ENCODE results near the gene THADA. TPM values are rescaled to one million over a fixed set of nuclear protein-coding genes. Genes with fewer than 3 reads are reported as not detected.

THADA gene
- polyA plus RNA-seq, 1 donor = 13.2 TPM

DNA sequence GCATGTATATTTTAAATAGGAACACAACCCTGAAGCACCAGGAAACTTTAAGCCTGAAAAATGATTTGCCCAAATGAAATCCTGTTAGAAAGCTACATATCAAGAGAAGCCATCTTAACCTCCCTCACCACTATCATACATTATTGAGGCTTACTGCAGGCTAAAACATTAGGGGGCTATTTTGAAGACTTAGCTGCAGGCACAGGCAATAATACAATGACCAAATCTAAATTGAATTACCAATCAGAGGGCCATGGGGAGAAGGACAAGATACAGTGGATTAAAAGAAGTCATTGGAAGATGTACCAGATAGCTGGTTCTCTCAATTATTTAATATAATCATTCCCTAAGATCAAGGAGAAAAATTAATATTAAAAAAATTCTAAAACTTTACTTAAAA is 73.7 kb downstream of the THADA start:
- Histone ChIP-seq H3K4me1 (ENCODE audit: control insufficient read depth, insufficient read depth, low read length) (peaks cover 2% of the 10 kb centered on the region), H3K27ac (ENCODE audit: low read length) (no peak overlapping the region), H3K27me3 (ENCODE audit: control insufficient read depth, insufficient read depth, low read length) (no peaks in the 10 kb centered on the region), H3K36me3 (ENCODE audit: control insufficient read depth, insufficient read depth, low read length) (no peaks in the 10 kb centered on the region), H3K9me3 (ENCODE audit: control insufficient read depth, low read depth, low read length) (no peaks in the 10 kb centered on the region), H3K4me3 (ENCODE audit: low read length) (no peak overlapping the region)
- no peak for DNase-seq

DNA sequence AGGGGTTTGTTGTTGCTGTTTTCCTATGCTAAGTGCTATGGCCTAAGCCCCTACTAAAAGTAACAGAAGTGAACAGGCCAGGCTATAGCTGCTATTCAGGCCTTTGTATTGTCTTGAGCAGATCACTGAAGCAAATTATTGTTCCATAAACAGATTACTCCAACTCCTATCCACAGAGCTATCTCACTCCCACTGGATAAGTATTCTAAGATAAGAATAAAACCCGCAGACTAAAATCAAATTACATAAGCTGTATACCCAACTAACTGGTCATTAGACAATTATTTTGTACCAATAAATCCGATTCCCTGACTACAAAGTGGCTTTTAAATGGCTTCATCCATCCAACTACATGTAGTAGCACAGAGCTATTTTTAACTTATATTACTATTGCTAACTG is 74.3 kb downstream of the THADA start:
- H3K36me3 ChIP-seq (ENCODE audit: control insufficient read depth, insufficient read depth, low read length) = no peaks in the 10 kb centered on the region
- no peaks in the 10 kb centered on the region for H3K9me3 ChIP-seq (ENCODE audit: control insufficient read depth, low read depth, low read length)
- no peaks in the 10 kb centered on the region for H3K27me3 ChIP-seq (ENCODE audit: control insufficient read depth, insufficient read depth, low read length)
- no peak for DNase-seq
- H3K4me1 ChIP-seq (ENCODE audit: control insufficient read depth, insufficient read depth, low read length) = peaks cover 2% of the 10 kb centered on the region
- H3K4me3 ChIP-seq (ENCODE audit: low read length) = no peak overlapping the region
- H3K27ac ChIP-seq (ENCODE audit: low read length) = no peak overlapping the region
- no CpG with 5 or more reads among the region's 2 CpGs for WGBS (ENCODE audit: insufficient coverage, low lambda C conversion rate)

DNA sequence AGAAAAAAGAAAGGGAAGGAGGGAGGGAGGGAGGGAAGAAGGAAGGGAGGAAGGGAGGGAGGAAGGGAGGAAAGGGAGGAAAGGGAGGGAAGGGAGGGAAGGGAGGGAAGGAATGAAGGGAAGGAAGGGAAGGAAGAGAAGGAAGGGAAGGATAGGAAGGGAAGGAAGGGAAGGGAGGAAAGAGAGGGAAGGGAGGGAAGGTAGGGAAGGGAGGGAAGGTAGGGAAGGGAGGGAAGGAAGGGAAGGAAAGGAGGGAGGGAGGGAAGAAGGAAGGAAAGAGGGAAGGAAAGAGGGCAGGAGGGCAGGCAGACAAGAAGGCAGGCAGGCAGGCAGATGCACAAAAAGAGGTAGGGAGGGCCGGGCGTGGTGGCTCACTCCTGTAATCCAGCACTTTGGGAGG is 74.9 kb downstream of the THADA start:
- no peaks in the 10 kb centered on the region for H3K9me3 ChIP-seq (ENCODE audit: control insufficient read depth, low read depth, low read length)
- no peak overlapping the region for H3K27ac ChIP-seq (ENCODE audit: low read length)
- no peaks in the 10 kb centered on the region for H3K27me3 ChIP-seq (ENCODE audit: control insufficient read depth, insufficient read depth, low read length)
- DNase-seq = no peak
- no peak overlapping the region for H3K4me3 ChIP-seq (ENCODE audit: low read length)
- WGBS (ENCODE audit: insufficient coverage, low lambda C conversion rate) = no CpG with 5 or more reads among the region's 2 CpGs
- H3K36me3 ChIP-seq (ENCODE audit: control insufficient read depth, insufficient read depth, low read length) = no peaks in the 10 kb centered on the region
- peaks cover 2% of the 10 kb centered on the region for H3K4me1 ChIP-seq (ENCODE audit: control insufficient read depth, insufficient read depth, low read length)

- Histone ChIP-seq H3K4me1 (ENCODE audit: control insufficient read depth, insufficient read depth, low read length) (peaks cover 2% of the 10 kb centered on the region), H3K4me3 (ENCODE audit: low read length) (no peak overlapping the region), H3K27me3 (ENCODE audit: control insufficient read depth, insufficient read depth, low read length) (no peaks in the 10 kb centered on the region), H3K36me3 (ENCODE audit: control insufficient read depth, insufficient read depth, low read length) (no peaks in the 10 kb centered on the region), H3K9me3 (ENCODE audit: control insufficient read depth, low read depth, low read length) (no peaks in the 10 kb centered on the region), H3K27ac (ENCODE audit: low read length) (peak overlapping the region; percentile 14)
- no CpG with 5 or more reads among the region's 2 CpGs for WGBS (ENCODE audit: insufficient coverage, low lambda C conversion rate)
- peak in 1 of 2 donors; percentile 8 for DNase-seq
Measured at GRCh38 chr2:43519643-43520221, 76.1 kb downstream of the THADA start.

GRCh38 chr2:43518718-43519117 is 77.1 kb downstream of the THADA start:
- no CpG with 5 or more reads among the region's 2 CpGs for WGBS (ENCODE audit: insufficient coverage, low lambda C conversion rate)
- DNase-seq = no peak
- no peaks in the 10 kb centered on the region for H3K36me3 ChIP-seq (ENCODE audit: control insufficient read depth, insufficient read depth, low read length)
- H3K4me3 ChIP-seq (ENCODE audit: low read length) = no peak overlapping the region
- H3K27ac ChIP-seq (ENCODE audit: low read length) = no peak overlapping the region
- H3K9me3 ChIP-seq (ENCODE audit: control insufficient read depth, low read depth, low read length) = no peaks in the 10 kb centered on the region
- H3K27me3 ChIP-seq (ENCODE audit: control insufficient read depth, insufficient read depth, low read length) = no peaks in the 10 kb centered on the region
- peaks cover 2% of the 10 kb centered on the region for H3K4me1 ChIP-seq (ENCODE audit: control insufficient read depth, insufficient read depth, low read length)

GRCh38 chr2:43518181-43518580 is 77.7 kb downstream of the THADA start:
- Histone ChIP-seq H3K4me3 (ENCODE audit: low read length) (no peak overlapping the region), H3K36me3 (ENCODE audit: control insufficient read depth, insufficient read depth, low read length) (no peaks in the 10 kb centered on the region), H3K27me3 (ENCODE audit: control insufficient read depth, insufficient read depth, low read length) (no peaks in the 10 kb centered on the region), H3K9me3 (ENCODE audit: control insufficient read depth, low read depth, low read length) (no peaks in the 10 kb centered on the region), H3K27ac (ENCODE audit: low read length) (peak overlapping the region; percentile 10), H3K4me1 (ENCODE audit: control insufficient read depth, insufficient read depth, low read length) (peaks cover 2% of the 10 kb centered on the region)
- no CpG with 5 or more reads among the region's 1 CpG for WGBS (ENCODE audit: insufficient coverage, low lambda C conversion rate)
- no peak for DNase-seq

GRCh38 chr2:43515807-43516497 is 79.9 kb downstream of the THADA start:
- Histone ChIP-seq H3K4me1 (ENCODE audit: control insufficient read depth, insufficient read depth, low read length) (peaks cover 2% of the 10 kb centered on the region), H3K36me3 (ENCODE audit: control insufficient read depth, insufficient read depth, low read length) (peaks cover 2% of the 10 kb centered on the region), H3K27ac (ENCODE audit: low read length) (no peak overlapping the region), H3K27me3 (ENCODE audit: control insufficient read depth, insufficient read depth, low read length) (no peaks in the 10 kb centered on the region), H3K4me3 (ENCODE audit: low read length) (no peak overlapping the region), H3K9me3 (ENCODE audit: control insufficient read depth, low read depth, low read length) (no peaks in the 10 kb centered on the region)
- no peak for DNase-seq
- WGBS (ENCODE audit: insufficient coverage, low lambda C conversion rate) = 76% methylated on average over 3 of the region's 5 CpGs

- Histone ChIP-seq H3K4me1 (ENCODE audit: control insufficient read depth, insufficient read depth, low read length) (peaks cover 2% of the 10 kb centered on the region), H3K27me3 (ENCODE audit: control insufficient read depth, insufficient read depth, low read length) (no peaks in the 10 kb centered on the region), H3K36me3 (ENCODE audit: control insufficient read depth, insufficient read depth, low read length) (peaks cover 2% of the 10 kb centered on the region), H3K4me3 (ENCODE audit: low read length) (no peak overlapping the region), H3K27ac (ENCODE audit: low read length) (no peak overlapping the region), H3K9me3 (ENCODE audit: control insufficient read depth, low read depth, low read length) (no peaks in the 10 kb centered on the region)
- 100% methylated on average over 3 of the region's 3 CpGs for WGBS (ENCODE audit: insufficient coverage, low lambda C conversion rate)
- DNase-seq = no peak
Measured at GRCh38 chr2:43515248-43515647, 80.6 kb downstream of the THADA start.

DNA sequence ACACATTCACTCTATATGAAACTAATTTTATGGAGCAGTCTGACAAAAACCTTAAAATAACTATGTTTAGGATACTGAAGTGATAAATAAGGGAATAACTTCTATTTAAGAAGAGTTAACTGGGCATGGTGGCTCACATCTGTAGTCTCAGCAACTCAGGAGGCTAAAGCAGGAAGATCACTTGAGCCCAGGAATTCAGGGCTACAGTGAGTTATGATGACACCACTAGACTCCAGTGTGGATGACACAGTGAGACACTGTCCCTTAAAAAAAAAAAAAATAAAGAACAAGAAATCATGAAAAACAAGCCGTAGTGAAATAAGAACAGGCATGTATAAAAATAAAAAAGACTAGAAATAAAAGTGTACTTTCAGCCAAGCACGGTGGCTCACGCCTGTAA is 82.0 kb downstream of the THADA start:
- Histone ChIP-seq H3K27ac (ENCODE audit: low read length) (no peak overlapping the region), H3K4me3 (ENCODE audit: low read length) (no peak overlapping the region), H3K4me1 (ENCODE audit: control insufficient read depth, insufficient read depth, low read length) (no peaks in the 10 kb centered on the region), H3K27me3 (ENCODE audit: control insufficient read depth, insufficient read depth, low read length) (no peaks in the 10 kb centered on the region), H3K9me3 (ENCODE audit: control insufficient read depth, low read depth, low read length) (no peaks in the 10 kb centered on the region), H3K36me3 (ENCODE audit: control insufficient read depth, insufficient read depth, low read length) (peaks cover 2% of the 10 kb centered on the region)
- DNase-seq = no peak
- WGBS (ENCODE audit: insufficient coverage, low lambda C conversion rate) = 100% methylated on average over 1 of the region's 3 CpGs

DNA sequence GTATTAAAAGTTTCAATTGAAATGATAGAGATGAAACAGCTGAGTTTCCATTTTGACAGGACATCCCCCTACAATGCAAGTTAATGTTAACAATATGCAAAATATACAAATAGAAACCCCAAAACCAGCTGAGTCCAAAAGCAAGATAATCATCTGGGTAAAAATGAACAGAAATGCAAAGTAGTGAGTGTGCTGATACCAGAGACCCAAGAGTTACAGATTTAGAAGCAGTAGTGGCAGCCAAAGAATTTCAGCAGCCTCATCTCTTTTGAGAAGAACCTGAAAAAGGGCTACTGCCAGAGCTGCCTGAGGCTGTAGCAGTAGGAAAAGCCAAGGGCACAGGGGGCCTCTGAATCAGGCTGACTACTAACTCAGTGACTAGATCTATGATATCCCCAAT is 82.6 kb downstream of the THADA start:
- Histone ChIP-seq H3K27ac (ENCODE audit: low read length) (no peak overlapping the region), H3K4me1 (ENCODE audit: control insufficient read depth, insufficient read depth, low read length) (no peaks in the 10 kb centered on the region), H3K9me3 (ENCODE audit: control insufficient read depth, low read depth, low read length) (no peaks in the 10 kb centered on the region), H3K4me3 (ENCODE audit: low read length) (no peak overlapping the region), H3K27me3 (ENCODE audit: control insufficient read depth, insufficient read depth, low read length) (no peaks in the 10 kb centered on the region), H3K36me3 (ENCODE audit: control insufficient read depth, insufficient read depth, low read length) (peaks cover 2% of the 10 kb centered on the region)
- no peak for DNase-seq

DNA sequence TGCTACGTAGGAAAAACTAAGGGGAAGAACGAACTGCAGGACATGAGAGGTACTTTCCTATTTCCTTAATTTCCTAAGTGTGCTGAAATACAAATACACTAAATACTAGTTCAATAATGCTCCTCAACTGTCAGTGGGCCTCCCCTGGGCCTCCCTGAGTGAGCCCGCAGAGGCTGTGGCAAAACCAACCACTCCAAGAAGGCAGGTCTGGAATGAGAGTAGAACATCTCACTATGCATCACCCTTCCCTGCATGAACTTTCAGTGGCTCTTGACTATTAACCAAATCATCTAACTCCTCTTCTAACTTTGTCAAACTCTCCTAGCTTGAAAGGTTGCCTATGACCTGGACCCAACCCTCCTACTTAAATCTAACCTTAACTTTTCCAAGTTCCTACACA is 84.6 kb downstream of the THADA start:
- H3K27me3 ChIP-seq (ENCODE audit: control insufficient read depth, insufficient read depth, low read length) = no peaks in the 10 kb centered on the region
- 100% methylated on average over 2 of the region's 3 CpGs for WGBS (ENCODE audit: insufficient coverage, low lambda C conversion rate)

More for the DNA sequence above, 84.6 kb downstream of the THADA start:
- H3K27ac ChIP-seq (ENCODE audit: low read length) = no peak overlapping the region
- no peak for DNase-seq
- H3K4me3 ChIP-seq (ENCODE audit: low read length) = no peak overlapping the region
- peaks cover 2% of the 10 kb centered on the region for H3K36me3 ChIP-seq (ENCODE audit: control insufficient read depth, insufficient read depth, low read length)
- no peaks in the 10 kb centered on the region for H3K9me3 ChIP-seq (ENCODE audit: control insufficient read depth, low read depth, low read length)
- no peaks in the 10 kb centered on the region for H3K4me1 ChIP-seq (ENCODE audit: control insufficient read depth, insufficient read depth, low read length)

Measured in large intestine (tissue), 3 donors.